GM12892 (cell line): ENCODE measurements around the gene MBNL1.

Experiments
- POLR2A ChIP-seq: IDR thresholded peaks from 2 replicates; pipeline ENCODE4 v1.6.1; 2011; ENCODE audit warnings: low read depth, low read length, control low read depth
- POLR2AphosphoS5 ChIP-seq: IDR thresholded peaks from 2 replicates; pipeline ENCODE4 v1.6.1; 2011; ENCODE audit warnings: low read depth, low read length, control low read depth
- TAF1 ChIP-seq: IDR thresholded peaks from 2 replicates; pipeline ENCODE4 v1.6.1; 2011; ENCODE audit warnings: low read depth, mild to moderate bottlenecking, control low read depth, low read length, borderline replicate concordance

- TF ChIP-seq POLR2A (no peak), POLR2AphosphoS5 (no peak), TAF1 (no peak)
Measured at GRCh38 chr3:152289708-152290107, 21.0 kb downstream of the MBNL1 start.
